SH-SY5Y (cell line): ENCODE measurements around the gene PRSS36.

Experiments used
- GATA2 ChIP-seq: IDR thresholded peaks from 2 replicates; pipeline ENCODE4 v1.6.1; 2011; ENCODE audit warnings: mild to moderate bottlenecking, low read depth, low read length
- GATA3 ChIP-seq: IDR thresholded peaks from 2 replicates; pipeline ENCODE4 v1.6.1; 2011; ENCODE audit warnings: low read depth, mild to moderate bottlenecking, low read length, moderate library complexity

DNA sequence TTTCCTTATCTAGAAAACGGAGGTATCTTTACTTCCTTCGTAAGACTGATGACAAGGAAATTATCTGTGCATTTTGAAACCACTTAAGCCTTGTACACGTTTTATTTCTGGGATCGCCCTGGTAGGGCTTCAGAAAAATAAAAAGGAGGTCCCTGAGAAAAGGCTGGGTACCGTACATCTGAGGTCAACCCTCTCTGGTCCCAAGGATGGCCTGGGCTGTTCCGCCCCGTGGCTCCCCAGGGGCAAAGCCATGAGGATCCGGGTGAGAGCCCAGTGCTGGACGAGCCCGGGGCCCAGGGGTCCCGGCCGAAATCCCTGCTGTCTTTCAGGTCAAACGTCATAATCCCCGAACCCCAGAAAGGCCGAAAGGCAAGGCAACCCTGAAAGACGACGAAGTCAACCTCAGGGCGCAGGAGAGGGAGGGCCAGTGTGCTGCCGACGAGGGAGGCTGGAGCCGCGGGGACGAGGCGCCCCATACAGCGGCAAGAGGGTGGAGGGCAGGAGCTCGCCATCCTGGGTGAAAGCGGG lies 29.4 kb upstream of the PRSS36 start:
- TF ChIP-seq GATA3: no peak
- no peak for TF ChIP-seq GATA2
